Retinal pigment epithelial cell (primary cell): ENCODE measurements around the gene TMEM151B.

ENCODE experiments used
- DNase-seq: peaks from one replicate; pipeline ENCODE4 v3.0.0-alpha.2; 2010; ENCODE audit warnings: low read depth
- H3K4me3 ChIP-seq: 2 replicates; pipeline ENCODE4 v1.5.1; 2011; ENCODE audit warnings: mild to moderate bottlenecking, low read length, control low read depth, moderate library complexity
- TF ChIP-seq, protein P1 (sequence below): conservative IDR thresholded peaks from 2 replicates; pipeline ENCODE4 v1.5.1; 2011; ENCODE audit warnings: low read depth, low read length, control low read depth, inconsistent platforms

Gene TMEM151B

DNA sequence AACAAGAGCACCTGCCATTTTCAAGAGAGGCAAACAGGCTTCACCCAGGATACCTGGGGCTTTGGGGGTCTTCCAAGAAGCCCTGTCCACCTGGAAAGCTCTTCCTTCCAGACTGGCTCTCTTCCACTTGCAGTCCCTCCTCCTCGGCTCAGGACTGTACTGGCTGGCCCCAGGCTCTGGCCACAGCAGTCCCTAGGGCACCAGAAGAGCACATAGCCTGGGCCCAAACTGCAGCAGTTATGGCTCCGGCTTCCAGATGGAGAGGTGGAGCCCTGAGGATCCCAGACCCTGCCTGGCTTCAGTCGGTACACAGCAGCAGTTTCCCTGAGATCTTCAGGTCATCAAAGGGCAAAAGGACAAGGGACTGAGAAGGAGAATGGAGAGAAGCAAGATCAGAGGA lies 11.3 kb upstream of the TMEM151B start:
- TF ChIP-seq, protein P1, sequence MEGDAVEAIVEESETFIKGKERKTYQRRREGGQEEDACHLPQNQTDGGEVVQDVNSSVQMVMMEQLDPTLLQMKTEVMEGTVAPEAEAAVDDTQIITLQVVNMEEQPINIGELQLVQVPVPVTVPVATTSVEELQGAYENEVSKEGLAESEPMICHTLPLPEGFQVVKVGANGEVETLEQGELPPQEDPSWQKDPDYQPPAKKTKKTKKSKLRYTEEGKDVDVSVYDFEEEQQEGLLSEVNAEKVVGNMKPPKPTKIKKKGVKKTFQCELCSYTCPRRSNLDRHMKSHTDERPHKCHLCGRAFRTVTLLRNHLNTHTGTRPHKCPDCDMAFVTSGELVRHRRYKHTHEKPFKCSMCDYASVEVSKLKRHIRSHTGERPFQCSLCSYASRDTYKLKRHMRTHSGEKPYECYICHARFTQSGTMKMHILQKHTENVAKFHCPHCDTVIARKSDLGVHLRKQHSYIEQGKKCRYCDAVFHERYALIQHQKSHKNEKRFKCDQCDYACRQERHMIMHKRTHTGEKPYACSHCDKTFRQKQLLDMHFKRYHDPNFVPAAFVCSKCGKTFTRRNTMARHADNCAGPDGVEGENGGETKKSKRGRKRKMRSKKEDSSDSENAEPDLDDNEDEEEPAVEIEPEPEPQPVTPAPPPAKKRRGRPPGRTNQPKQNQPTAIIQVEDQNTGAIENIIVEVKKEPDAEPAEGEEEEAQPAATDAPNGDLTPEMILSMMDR = no peak
- no peak for DNase-seq
- H3K4me3 ChIP-seq = no peak overlapping the region

DNA sequence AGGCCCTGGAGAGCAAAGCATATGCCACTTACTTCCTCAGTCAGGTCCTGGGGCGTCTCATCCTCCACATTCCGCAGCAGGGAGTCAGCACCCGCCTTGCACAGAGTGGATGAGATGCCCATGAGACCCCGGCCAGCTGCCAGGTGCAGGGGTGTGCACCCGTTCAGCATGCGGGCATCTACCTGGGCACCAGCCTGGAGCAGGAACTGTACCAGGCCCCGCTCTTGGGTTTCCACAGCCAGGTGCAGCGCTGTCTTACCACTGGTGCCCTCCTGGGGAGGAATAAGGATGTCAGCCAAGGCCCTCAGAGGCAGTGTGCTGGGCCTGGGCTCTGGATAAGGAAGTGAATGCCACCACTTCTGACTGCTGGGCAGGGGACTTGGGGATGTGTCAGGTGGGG lies 10.2 kb upstream of the TMEM151B start:
- H3K4me3 ChIP-seq = no peak overlapping the region
- TF ChIP-seq, protein P1 = no peak
- DNase-seq = no peak

DNA sequence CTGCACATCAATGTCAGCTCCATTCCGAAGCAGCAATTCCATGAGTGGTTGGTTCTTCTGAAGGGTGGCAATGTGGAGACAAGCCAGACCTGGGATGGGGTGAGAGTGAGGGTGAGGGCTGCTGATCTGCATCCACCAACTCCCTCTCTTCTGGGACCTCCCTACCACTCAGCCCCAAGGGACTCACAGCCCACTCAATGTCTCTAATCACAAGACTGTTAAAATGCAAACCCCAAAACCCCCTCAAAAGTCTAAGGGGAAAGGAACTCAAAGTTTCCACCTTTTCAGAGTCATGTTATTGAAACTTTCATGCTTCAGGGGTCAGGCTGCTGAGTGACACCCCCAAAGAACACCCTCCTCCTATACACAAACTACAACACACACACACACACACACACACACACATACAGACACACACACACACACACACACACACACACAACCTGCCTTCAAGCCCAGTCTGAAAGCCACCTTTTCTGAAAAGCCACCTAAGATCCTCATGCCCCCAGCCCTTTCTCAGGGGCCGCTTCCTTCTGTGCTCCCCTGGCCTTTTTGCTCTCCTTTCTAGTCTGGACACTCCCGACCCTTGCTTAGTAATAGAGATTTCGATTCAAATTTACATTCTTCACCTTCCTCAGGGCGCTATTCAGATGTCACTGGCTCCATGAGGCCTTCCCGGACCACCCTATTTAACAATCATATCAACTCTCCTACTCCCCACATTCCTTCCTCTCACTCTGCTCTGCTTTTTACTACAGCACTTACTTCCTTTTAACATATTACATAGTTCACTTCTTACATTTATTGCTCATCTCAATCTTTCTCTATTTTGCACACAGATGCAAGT lies 9.6 kb upstream of the TMEM151B start:
- no peak overlapping the region for H3K4me3 ChIP-seq
- TF ChIP-seq, protein P1 = no peak
- no peak for DNase-seq

DNA sequence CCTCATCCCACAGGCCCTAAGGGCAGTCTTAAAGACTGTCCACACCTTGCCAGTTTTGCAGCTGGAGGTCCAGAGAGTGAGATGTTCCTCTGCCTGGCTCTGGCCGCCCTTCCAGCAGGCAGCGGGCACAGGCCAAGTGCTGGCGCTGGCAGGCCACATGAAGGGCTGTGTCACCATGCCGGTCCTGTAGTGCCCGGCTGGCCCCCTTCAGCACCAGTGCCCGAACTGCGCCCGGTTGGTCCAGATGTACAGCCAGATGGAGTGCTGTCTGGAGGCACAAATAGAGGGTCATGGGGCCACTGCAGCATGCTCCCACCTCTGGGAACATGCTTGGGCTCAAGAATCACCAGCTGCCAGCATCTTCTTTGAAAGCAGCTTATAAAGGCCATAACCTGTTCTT lies 8.7 kb upstream of the TMEM151B start:
- TF ChIP-seq, protein P1 = no peak
- no peak overlapping the region for H3K4me3 ChIP-seq
- DNase-seq = no peak

DNA sequence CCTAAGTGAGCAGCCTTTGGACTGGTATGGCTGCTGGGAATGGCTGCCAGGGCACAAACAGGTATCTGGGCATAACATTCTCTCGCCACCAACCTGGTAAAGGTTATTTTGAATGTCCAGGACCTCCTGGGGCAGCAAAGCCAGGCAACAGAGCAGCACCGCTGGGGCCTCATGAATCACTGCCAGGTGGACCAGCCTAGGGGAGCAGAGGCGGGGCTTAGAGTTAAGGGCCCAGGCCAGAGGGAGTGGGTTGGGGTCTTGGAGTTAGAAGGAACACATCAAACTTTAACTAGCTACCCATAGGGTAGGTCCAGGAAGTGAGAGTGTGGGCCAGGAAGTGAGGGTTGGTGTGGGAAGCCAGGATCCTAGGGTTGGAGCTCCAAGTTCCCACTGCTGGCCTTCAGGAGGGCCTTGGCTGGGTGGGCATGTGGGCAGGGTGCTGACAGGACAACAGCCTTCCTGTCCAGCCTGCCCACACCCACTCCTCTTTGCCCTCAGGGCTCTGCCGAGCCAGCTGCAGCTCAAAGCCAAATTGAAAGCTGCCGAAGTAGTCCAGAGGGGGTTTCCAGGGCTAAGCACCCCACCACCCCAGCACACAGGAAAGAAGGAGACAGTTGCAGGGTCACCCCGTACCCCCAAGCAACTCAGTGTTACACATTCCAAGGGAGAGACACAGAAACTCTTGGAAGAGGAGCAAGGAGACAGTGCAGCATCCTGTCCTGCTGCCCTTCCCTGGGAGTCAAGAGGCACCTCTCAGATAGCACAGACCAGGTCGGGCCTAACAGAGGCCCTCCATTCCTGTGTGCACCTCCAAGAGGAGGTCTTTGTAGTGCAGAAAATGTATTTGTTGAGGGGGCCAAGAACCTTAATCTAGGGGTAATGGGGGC lies 7.5 kb upstream of the TMEM151B start:
- TF ChIP-seq, protein P1 = no peak
- no peak for DNase-seq
- H3K4me3 ChIP-seq = peak overlapping the region; percentile 75

DNA sequence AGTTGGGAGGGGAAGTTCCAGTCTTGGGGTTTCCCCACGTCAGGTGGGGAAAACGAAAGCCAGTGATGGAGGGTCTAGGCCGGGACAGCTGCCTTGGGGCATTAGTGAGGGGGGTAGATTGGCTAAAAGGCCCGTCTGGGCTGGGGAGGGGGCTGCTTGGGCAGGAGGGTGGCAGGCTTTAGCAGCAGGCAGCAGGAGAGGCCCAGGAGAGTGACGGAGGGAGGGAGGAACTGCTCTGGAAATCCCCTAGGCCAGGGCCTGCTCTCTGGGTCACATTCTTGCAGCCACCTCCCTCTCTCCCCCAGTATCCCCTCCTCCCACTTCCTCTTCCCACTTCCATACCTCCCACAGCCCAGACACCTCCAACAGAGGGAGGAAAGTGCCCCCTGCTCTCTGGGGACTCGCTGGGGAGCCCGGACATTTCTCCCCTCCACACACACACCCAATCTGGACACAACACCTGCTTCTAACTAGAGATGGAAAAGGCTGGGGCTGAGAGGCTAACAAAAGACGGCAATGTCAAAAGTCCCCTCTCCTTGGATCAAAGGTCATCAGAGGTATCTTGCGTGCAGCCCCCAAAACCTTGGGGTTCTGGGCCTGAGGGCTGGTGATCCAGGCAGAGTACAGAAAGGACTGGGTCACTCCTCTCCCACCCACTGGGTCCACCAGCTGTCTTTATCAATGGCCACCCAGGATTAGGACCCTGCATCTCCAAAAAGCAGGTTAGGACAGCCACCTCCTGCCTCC lies 6.7 kb upstream of the TMEM151B start:
- TF ChIP-seq, protein P1 = no peak
- H3K4me3 ChIP-seq = peak overlapping the region; percentile 75
- no peak for DNase-seq
